Activated naive CD4-positive, alpha-beta T cell treated with anti-CD3 and anti-CD28 coated beads for 36 hours (primary cell): ENCODE results near the gene RPL31. TPM values are rescaled to one million over a fixed set of nuclear protein-coding genes. Genes with fewer than 3 reads are reported as not detected.

ENCODE experiments used
- CTCF ChIA-PET: fragments of 350-600 bp; sonication (Branson Sonifier 250); formaldehyde crosslinking; loops from one replicate; lab custom pipeline; 2021; ENCODE audit warnings: antibody characterized with exemption; lab: Charles Lee
- DNase-seq: peaks from one replicate; pipeline ENCODE4 v3.0.0-alpha.2; 2020
- H3K27ac Mint-ChIP-seq: one replicate; pipeline ENCODE4 v1.8.0; 2021; ENCODE audit warnings: mild to moderate bottlenecking, mixed read lengths
- H3K27me3 Mint-ChIP-seq: one replicate; pipeline ENCODE4 v1.8.0; 2021; ENCODE audit warnings: low read depth, mixed read lengths
- H3K36me3 Mint-ChIP-seq: one replicate; pipeline ENCODE4 v1.8.0; 2021; ENCODE audit warnings: low read depth, mixed read lengths
- H3K4me1 Mint-ChIP-seq: one replicate; pipeline ENCODE4 v1.8.0; 2021; ENCODE audit warnings: low read depth, mixed read lengths
- H3K4me3 Mint-ChIP-seq: one replicate; pipeline ENCODE4 v1.8.0; 2021; ENCODE audit warnings: mild to moderate bottlenecking, moderate library complexity, mixed read lengths
- H3K9me3 Mint-ChIP-seq: one replicate; pipeline ENCODE4 v1.8.0; 2021; ENCODE audit warnings: mixed read lengths
- intact Hi-C: fragments of 100-400 bp; cut with micrococcal nuclease; formaldehyde crosslinking; loops from one replicate; pipeline ENCODE4 v1.15.1; 2023
- total RNA-seq, 2 experiments: library from RNA; stranded (reverse); gene quantifications; one replicate each; pipeline ENCODE4 v1.2.3, GENCODE V29; 2021

Gene RPL31
- total RNA-seq, 2 experiments from 2014 or later: 2,225 to 2,255 TPM

DNA sequence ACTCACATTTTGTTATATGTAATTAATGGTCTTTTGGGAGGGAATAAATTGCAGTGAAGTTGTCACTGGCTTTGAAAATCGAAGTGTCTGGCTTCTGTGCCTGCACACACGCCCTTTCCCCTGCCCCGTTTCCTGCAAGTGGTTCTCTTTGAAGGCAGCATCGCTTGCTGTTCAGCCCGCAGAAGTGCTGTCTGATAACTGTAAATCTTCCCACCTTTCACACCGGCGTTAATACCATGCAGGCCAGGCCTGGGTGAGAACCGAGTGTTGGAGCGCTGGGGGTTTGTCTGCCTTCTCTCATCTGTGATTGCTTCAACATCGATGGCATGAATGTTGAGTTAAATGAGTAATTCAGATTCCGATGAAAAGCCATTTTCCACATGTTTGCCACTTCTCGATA is 37.9 kb upstream of the RPL31 start:
- intact Hi-C loops: no loop called here

GRCh38 chr2:100964681-100965169 is 37.4 kb upstream of the RPL31 start:
- Mint-ChIP-seq H3K36me3 (no peaks in the 10 kb centered on the region), H3K9me3 (no peaks in the 10 kb centered on the region), H3K4me1 (peaks cover 10% of the 10 kb centered on the region), H3K4me3 (no peak overlapping the region), H3K27me3 (no peaks in the 10 kb centered on the region), H3K27ac (no peak overlapping the region)
- CTCF ChIA-PET: no interaction called here
- intact Hi-C loops: no loop called here
- no peak for DNase-seq

More for the DNA sequence above, 37.9 kb upstream of the RPL31 start:
- Mint-ChIP-seq H3K36me3 (no peaks in the 10 kb centered on the region), H3K27me3 (no peaks in the 10 kb centered on the region), H3K27ac (no peak overlapping the region), H3K4me1 (peaks cover 10% of the 10 kb centered on the region), H3K4me3 (no peak overlapping the region), H3K9me3 (no peaks in the 10 kb centered on the region)
- DNase-seq: peak; percentile 22
- CTCF ChIA-PET: no interaction called here

- no peak overlapping the region for H3K4me3 Mint-ChIP-seq
- H3K27me3 Mint-ChIP-seq: no peaks in the 10 kb centered on the region
- CTCF ChIA-PET: interaction anchor here (0.7 kb wide), 1 partner anchor 17 kb away, joined by 3 read pairs; no protein-coding TSS in a partner anchor
- peaks cover 10% of the 10 kb centered on the region for H3K4me1 Mint-ChIP-seq
- DNase-seq: no peak
- intact Hi-C loops: no loop called here
- H3K36me3 Mint-ChIP-seq: no peaks in the 10 kb centered on the region
- no peak overlapping the region for H3K27ac Mint-ChIP-seq
- H3K9me3 Mint-ChIP-seq: no peaks in the 10 kb centered on the region
Observed at GRCh38 chr2:100965596-100965995, 36.5 kb upstream of the RPL31 start.

DNA sequence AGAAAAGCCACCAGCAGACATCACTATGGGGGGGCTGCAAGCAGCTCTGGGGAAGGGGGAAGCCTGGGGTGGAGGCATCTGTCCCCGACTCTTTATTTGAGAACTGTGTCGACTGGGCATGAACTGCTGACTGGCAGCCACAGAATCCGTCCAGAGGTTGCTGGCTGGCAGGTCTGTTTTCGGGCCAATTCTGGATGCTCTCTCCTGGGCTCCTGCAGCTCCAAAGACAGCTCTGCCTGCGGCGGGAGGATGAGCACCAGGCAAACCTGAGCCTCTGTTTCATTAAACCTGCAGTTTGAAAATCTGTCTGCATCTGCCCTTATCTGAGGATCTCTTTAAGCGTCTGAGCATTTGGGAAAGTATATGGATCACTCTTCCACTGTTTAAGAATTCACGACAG is 34.4 kb upstream of the RPL31 start:
- CTCF ChIA-PET: no interaction called here
- Mint-ChIP-seq H3K4me3 (no peak overlapping the region), H3K27me3 (no peaks in the 10 kb centered on the region), H3K4me1 (peaks cover 10% of the 10 kb centered on the region), H3K27ac (no peak overlapping the region), H3K9me3 (no peaks in the 10 kb centered on the region), H3K36me3 (no peaks in the 10 kb centered on the region)
- DNase-seq: no peak
- intact Hi-C loops: no loop called here

DNA sequence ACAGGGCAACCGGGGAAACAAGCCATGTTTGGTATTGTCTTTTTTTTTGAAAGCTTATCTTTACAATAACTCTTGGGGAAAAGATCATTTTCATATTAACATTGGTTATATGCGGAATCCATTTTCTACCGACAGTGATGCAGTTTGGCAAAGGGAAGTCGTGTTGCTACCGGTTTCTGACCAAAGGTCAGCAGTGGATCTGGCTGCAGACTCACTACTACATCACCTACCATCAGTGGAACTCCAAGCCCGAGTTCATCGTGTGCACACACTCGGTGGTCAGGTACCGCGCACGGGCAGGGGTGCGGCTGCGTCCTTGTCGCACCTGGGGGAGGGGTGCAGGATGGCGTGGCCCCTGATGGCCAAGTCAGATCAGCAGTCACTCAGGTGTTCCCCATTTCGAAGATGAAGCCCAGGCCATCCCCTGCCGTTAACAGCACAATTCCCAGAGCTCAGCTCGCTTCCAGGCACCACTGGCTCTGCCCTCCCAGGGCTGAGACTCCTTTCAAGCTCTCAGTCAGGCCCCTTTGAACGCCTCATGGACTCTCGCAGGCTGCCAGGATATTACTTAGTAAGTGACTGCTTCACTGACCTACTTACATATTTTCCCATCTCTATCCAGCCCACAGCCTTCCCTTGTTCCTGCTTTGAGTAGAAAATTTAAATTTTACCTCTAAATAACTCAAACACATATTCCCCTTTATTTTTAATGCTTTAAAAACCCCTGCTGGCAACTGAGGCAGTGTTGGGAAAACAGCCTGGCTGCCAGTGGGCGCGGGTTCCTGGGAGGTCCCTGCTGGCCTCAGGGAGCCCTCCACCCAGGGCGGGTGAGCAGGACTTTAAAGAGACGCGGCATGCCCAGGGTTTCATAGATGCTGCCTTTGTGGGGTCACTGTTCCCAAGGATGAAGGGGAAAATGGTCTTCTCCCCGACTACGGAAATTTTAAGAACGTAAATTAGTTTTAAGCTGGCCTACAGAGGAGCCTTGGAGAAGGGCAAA is 33.6 kb upstream of the RPL31 start:
- H3K4me3 Mint-ChIP-seq: no peak overlapping the region
- no peak overlapping the region for H3K27ac Mint-ChIP-seq
- no peaks in the 10 kb centered on the region for H3K36me3 Mint-ChIP-seq

GRCh38 chr2:100969998-100970397 is 32.1 kb upstream of the RPL31 start:
- no peaks in the 10 kb centered on the region for H3K9me3 Mint-ChIP-seq
- CTCF ChIA-PET: interaction anchor here (1.0 kb wide), 1 partner anchor 95 kb away, joined by 3 read pairs; no protein-coding TSS in a partner anchor
- no peaks in the 10 kb centered on the region for H3K4me1 Mint-ChIP-seq
- no peaks in the 10 kb centered on the region for H3K27me3 Mint-ChIP-seq
- intact Hi-C loops: no loop called here
- no peak overlapping the region for H3K4me3 Mint-ChIP-seq
- H3K27ac Mint-ChIP-seq: no peak overlapping the region
- no peak for DNase-seq
- H3K36me3 Mint-ChIP-seq: no peaks in the 10 kb centered on the region

More for the DNA sequence above, 33.6 kb upstream of the RPL31 start:
- no peaks in the 10 kb centered on the region for H3K9me3 Mint-ChIP-seq
- DNase-seq: no peak
- peaks cover 10% of the 10 kb centered on the region for H3K4me1 Mint-ChIP-seq
- CTCF ChIA-PET: no interaction called here
- intact Hi-C loops: no loop called here
- H3K27me3 Mint-ChIP-seq: no peaks in the 10 kb centered on the region

DNA sequence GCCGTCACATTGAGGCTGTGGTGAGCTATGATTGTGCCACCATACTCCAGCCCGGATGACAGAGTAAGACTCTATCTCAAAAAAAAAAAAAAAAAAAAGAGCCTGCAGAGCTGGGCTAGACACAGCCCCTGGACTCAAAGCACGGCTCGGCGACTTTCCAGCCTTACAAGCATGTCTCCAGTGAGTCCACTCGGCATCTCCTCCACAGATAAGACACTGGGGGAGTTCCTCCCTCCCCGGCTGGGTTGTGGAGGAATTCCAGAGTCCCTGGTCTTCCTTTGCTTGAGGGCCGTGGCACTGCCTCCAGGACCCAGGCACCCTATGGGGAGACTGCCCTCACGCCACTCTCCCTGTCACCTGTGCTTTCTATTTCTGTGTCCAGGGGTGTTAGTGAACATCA is 30.9 kb upstream of the RPL31 start:
- CTCF ChIA-PET: no interaction called here
- no peaks in the 10 kb centered on the region for H3K27me3 Mint-ChIP-seq
- H3K4me1 Mint-ChIP-seq: no peaks in the 10 kb centered on the region
- H3K4me3 Mint-ChIP-seq: no peak overlapping the region
- intact Hi-C loops: no loop called here
- no peaks in the 10 kb centered on the region for H3K9me3 Mint-ChIP-seq
- H3K36me3 Mint-ChIP-seq: no peaks in the 10 kb centered on the region
- H3K27ac Mint-ChIP-seq: no peak overlapping the region
- DNase-seq: no peak

DNA sequence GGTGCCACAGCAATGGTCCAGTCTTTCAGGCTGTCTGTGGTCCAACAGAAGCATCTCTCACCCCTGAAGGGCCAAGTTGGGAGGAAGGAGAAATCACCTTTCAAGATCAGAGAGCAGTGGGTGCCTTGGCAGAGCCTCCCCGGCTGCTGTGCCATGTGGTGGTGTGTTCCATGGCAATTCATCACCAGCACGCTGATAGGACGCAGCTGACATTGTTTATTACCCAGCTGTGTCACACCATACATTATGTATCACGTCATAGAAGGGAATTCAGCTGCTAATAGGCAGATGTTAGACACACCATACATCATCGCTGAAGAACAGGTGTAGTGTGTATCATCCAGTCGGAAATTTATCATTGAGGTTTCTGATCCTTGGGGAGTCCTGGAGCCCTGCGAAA is 29.6 kb upstream of the RPL31 start:
- intact Hi-C loops: no loop called here
- no peaks in the 10 kb centered on the region for H3K9me3 Mint-ChIP-seq
- CTCF ChIA-PET: interaction anchor here (0.7 kb wide), 1 partner anchor 24 kb away, joined by 3 read pairs; no protein-coding TSS in a partner anchor

GRCh38 chr2:100974712-100975520 is 27.2 kb upstream of the RPL31 start:
- no peak for DNase-seq
- H3K36me3 Mint-ChIP-seq: no peaks in the 10 kb centered on the region
- intact Hi-C loops: no loop called here
- no peak overlapping the region for H3K27ac Mint-ChIP-seq
- no peaks in the 10 kb centered on the region for H3K4me1 Mint-ChIP-seq
- no peak overlapping the region for H3K4me3 Mint-ChIP-seq
- no peaks in the 10 kb centered on the region for H3K9me3 Mint-ChIP-seq
- CTCF ChIA-PET: no interaction called here
- no peaks in the 10 kb centered on the region for H3K27me3 Mint-ChIP-seq

More for the DNA sequence above, 29.6 kb upstream of the RPL31 start:
- Mint-ChIP-seq H3K27ac (no peak overlapping the region), H3K36me3 (no peaks in the 10 kb centered on the region), H3K4me3 (no peak overlapping the region), H3K4me1 (no peaks in the 10 kb centered on the region), H3K27me3 (no peaks in the 10 kb centered on the region)
- DNase-seq: no peak

- CTCF ChIA-PET: no interaction called here
- no peaks in the 10 kb centered on the region for H3K27me3 Mint-ChIP-seq
- no peaks in the 10 kb centered on the region for H3K36me3 Mint-ChIP-seq
- no peak overlapping the region for H3K27ac Mint-ChIP-seq
- H3K4me3 Mint-ChIP-seq: no peak overlapping the region
- intact Hi-C loops: no loop called here
- no peaks in the 10 kb centered on the region for H3K9me3 Mint-ChIP-seq
- no peaks in the 10 kb centered on the region for H3K4me1 Mint-ChIP-seq
- no peak for DNase-seq
Observed at GRCh38 chr2:100975521-100975785, 26.6 kb upstream of the RPL31 start.

DNA sequence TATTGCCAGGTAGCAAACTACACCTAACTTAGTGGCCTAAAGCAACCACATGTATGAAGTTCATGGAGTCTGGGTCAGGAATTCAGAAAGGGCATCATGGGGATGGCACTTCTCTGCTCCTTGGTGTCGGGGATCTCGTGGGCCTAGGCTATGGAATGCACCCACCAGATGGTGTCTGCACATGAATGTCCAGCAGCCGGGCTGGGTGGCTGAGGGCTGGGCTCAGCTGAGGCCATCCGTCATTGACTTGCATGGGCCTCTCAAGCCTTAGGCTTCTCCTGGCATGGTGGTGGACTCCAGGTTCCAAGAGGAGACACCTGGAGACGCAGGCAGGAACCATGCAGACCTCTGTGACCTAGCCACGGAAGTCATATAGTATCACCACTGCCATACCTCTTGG is 26.0 kb upstream of the RPL31 start:
- Mint-ChIP-seq H3K27me3 (no peaks in the 10 kb centered on the region), H3K36me3 (no peaks in the 10 kb centered on the region), H3K4me1 (no peaks in the 10 kb centered on the region), H3K27ac (no peak overlapping the region), H3K9me3 (no peaks in the 10 kb centered on the region), H3K4me3 (no peak overlapping the region)
- intact Hi-C loops: no loop called here
- CTCF ChIA-PET: no interaction called here
- DNase-seq: no peak

DNA sequence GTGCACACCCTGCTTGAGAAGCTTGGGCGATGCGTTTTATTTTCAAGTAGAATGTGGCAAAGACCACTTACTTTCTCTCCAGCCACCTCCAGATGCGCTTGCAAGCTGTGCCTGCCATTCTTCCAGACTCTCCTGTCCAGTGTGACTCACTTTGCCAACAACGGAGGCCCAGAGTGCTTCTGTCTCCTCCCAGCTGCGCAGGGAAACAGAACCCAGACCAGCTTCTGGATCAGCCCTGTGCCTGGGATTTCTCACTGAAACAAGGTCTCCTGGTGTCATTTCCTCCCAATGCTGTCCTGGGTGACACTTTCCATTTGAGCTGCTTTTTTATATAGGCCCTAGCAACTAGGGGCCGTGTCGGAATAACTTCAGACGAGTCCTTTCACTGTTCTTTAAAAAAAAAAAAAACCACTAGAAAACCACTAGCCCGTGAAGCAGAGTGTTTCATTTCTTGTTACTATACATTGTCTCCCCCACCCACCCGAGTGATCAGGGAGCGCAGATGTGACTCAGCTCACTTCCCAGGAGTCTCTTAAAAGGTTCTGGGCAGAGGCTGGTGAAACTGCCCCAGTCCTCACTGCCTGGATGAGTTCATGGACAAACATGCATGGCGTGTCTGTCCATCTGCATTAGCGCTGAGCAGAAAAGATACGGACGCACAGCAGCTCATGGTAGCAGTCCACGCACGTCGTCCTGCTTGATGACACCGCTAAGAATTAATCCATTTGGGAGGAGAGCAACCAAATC is 25.3 kb upstream of the RPL31 start:
- no peak for DNase-seq
- Mint-ChIP-seq H3K36me3 (no peaks in the 10 kb centered on the region), H3K4me3 (no peak overlapping the region), H3K4me1 (no peaks in the 10 kb centered on the region), H3K27ac (no peak overlapping the region), H3K9me3 (no peaks in the 10 kb centered on the region), H3K27me3 (no peaks in the 10 kb centered on the region)
- intact Hi-C loops: no loop called here
- CTCF ChIA-PET: interaction anchor here (1.0 kb wide), 1 partner anchor 367 kb away, joined by 3 read pairs; no protein-coding TSS in a partner anchor
